Calu3 (cell line): ENCODE results near the gene MAPKAPK3. TPM values are rescaled to one million over a fixed set of nuclear protein-coding genes. Genes with fewer than 3 reads are reported as not detected.

Experiments used
- BruUV-seq: library from RNA; stranded (reverse); fragments of 400-500 nt; replicated peaks from 2 replicates; lab custom pipeline; 2021; lab: Mats Ljungman, UMichigan
- CTCF ChIA-PET: fragments of 300-600 bp; sonication (Branson Sonifier 250); formaldehyde crosslinking; loops from one replicate; lab custom pipeline; 2022; ENCODE audit warnings: antibody characterized with exemption; lab: Charles Lee
- DNase-seq: peaks from one replicate; pipeline ENCODE4 v3.0.0; 2022
- H3K27ac Mint-ChIP-seq: one replicate; pipeline ENCODE4 v1.8.0; 2022; ENCODE audit warnings: mixed read lengths; ENCODE audit not compliant: unreplicated experiment
- H3K27me3 Mint-ChIP-seq: one replicate; pipeline ENCODE4 v1.8.0; 2022; ENCODE audit warnings: mixed read lengths; ENCODE audit not compliant: unreplicated experiment
- H3K36me3 Mint-ChIP-seq: one replicate; pipeline ENCODE4 v1.8.0; 2022; ENCODE audit warnings: mild to moderate bottlenecking, moderate library complexity, mixed read lengths; ENCODE audit not compliant: insufficient read depth, unreplicated experiment
- H3K4me1 Mint-ChIP-seq: one replicate; pipeline ENCODE4 v1.8.0; 2022; ENCODE audit warnings: mild to moderate bottlenecking, low read depth, mixed read lengths; ENCODE audit not compliant: unreplicated experiment
- H3K4me3 Mint-ChIP-seq: one replicate; pipeline ENCODE4 v1.8.0; 2022; ENCODE audit warnings: mild to moderate bottlenecking, low read depth, moderate library complexity, mixed read lengths; ENCODE audit not compliant: unreplicated experiment
- H3K9me3 Mint-ChIP-seq: one replicate; pipeline ENCODE4 v1.8.0; 2022; ENCODE audit warnings: low read depth, mixed read lengths; ENCODE audit not compliant: unreplicated experiment
- intact Hi-C: fragments of 100-400 bp; cut with micrococcal nuclease; formaldehyde crosslinking; loops from one replicate; pipeline ENCODE4 v1.10.0; 2022; ENCODE audit not compliant: unreplicated experiment
- microRNA-seq: library from miRNA; unstranded; fragments of <30 nt; microRNA quantifications from one replicate; pipeline ENCODE4 v1.2.0, GENCODE V29; 2022
- total RNA-seq: library from RNA; stranded (reverse); gene quantifications from 2 replicates; pipeline ENCODE4 v1.2.3, GENCODE V29; 2022
- TF ChIP-seq, protein P1 (sequence below): fragments of 200-600 bp; IDR thresholded peaks from one replicate; pipeline ENCODE4 v1.8.0; 2022; ENCODE audit warnings: antibody characterized with exemption; ENCODE audit not compliant: unreplicated experiment

Gene MAPKAPK3
- total RNA-seq, 1 experiment from 2014 or later, result 40.6 TPM

DNA sequence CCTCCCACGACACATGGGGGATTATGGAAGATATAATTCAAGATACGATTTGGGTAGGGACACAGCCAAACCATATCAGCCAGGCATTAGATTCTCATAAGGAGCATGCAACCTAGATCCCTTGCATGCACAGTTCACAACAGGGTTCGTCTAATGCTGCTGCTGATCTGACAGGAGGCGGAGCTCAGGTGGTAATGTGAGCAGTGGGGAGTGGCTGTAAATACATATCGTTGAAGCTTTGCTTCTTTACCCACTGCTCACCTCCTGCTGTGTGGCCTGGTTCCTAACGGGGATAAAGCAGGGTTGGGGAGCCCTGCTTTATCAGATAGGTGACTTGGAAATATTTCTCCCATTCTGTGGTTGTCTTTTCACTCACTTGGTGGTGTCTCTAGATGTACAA is 72.6 kb downstream of the MAPKAPK3 start:
- CTCF ChIA-PET, result no interaction called here
- no peak overlapping the region for H3K27ac Mint-ChIP-seq

DNA sequence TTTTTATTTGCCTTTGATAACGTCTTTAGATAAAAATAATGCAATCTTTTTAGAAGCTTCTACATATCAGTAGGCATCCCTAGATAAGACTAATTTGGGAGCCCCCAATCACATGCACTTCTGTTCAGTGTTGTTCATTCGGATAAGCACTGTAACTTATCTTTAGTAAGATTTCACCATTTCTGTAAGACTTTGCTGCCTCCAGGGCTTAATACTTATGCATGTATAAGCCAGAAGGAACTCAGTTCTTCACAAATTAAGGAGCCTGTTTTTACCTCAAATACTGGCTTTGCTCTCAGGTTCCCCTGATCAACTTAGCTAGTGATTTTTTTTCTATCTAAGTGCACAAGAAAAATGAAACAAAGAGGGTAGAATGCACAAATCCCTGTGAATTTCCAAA is 78.1 kb downstream of the MAPKAPK3 start:
- TF ChIP-seq, protein P1, sequence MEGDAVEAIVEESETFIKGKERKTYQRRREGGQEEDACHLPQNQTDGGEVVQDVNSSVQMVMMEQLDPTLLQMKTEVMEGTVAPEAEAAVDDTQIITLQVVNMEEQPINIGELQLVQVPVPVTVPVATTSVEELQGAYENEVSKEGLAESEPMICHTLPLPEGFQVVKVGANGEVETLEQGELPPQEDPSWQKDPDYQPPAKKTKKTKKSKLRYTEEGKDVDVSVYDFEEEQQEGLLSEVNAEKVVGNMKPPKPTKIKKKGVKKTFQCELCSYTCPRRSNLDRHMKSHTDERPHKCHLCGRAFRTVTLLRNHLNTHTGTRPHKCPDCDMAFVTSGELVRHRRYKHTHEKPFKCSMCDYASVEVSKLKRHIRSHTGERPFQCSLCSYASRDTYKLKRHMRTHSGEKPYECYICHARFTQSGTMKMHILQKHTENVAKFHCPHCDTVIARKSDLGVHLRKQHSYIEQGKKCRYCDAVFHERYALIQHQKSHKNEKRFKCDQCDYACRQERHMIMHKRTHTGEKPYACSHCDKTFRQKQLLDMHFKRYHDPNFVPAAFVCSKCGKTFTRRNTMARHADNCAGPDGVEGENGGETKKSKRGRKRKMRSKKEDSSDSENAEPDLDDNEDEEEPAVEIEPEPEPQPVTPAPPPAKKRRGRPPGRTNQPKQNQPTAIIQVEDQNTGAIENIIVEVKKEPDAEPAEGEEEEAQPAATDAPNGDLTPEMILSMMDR, result no peak
- Mint-ChIP-seq H3K36me3 (no peaks in the 10 kb centered on the region), H3K27ac (no peak overlapping the region), H3K27me3 (peaks cover 47% of the 10 kb centered on the region), H3K4me1 (no peaks in the 10 kb centered on the region), H3K9me3 (peaks cover 3% of the 10 kb centered on the region), H3K4me3 (no peak overlapping the region)
- intact Hi-C loops, result no loop called here
- CTCF ChIA-PET, result no interaction called here
- DNase-seq, result no peak
- BruUV-seq, result no TSS peak

More for the DNA sequence above, 72.6 kb downstream of the MAPKAPK3 start:
- TF ChIP-seq, protein P1, result no peak
- Mint-ChIP-seq H3K4me1 (no peaks in the 10 kb centered on the region), H3K4me3 (no peak overlapping the region), H3K9me3 (no peaks in the 10 kb centered on the region), H3K27me3 (peaks cover 49% of the 10 kb centered on the region), H3K36me3 (no peaks in the 10 kb centered on the region)
- no peak for DNase-seq
- no TSS peak for BruUV-seq
- intact Hi-C loops, result no loop called here

DNA sequence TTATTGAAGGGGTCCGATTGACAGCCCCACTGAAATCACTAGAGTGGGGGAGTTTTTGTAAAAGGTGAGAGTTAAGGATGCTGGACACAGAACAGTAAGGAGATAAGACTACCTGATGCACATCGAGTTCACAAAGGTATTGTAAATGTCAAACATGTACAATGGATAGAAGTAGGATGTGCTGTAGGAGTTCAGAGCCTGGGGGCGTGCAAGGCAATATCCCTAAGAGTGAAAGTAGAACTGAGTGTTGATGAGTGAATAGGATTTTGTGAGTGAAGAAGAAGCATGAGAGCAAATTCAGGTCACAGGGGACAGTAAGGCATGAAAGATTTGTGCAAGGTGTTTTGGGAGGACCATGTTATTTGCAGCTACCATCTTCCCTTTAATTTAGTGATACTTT is 79.3 kb downstream of the MAPKAPK3 start:
- Mint-ChIP-seq H3K36me3 (no peaks in the 10 kb centered on the region), H3K4me1 (no peaks in the 10 kb centered on the region), H3K27ac (no peak overlapping the region), H3K9me3 (peaks cover 3% of the 10 kb centered on the region), H3K27me3 (peaks cover 55% of the 10 kb centered on the region), H3K4me3 (no peak overlapping the region)
- CTCF ChIA-PET, result no interaction called here
- intact Hi-C loops, result no loop called here
- no peak for DNase-seq
- TF ChIP-seq, protein P1, result no peak
- no TSS peak for BruUV-seq

DNA sequence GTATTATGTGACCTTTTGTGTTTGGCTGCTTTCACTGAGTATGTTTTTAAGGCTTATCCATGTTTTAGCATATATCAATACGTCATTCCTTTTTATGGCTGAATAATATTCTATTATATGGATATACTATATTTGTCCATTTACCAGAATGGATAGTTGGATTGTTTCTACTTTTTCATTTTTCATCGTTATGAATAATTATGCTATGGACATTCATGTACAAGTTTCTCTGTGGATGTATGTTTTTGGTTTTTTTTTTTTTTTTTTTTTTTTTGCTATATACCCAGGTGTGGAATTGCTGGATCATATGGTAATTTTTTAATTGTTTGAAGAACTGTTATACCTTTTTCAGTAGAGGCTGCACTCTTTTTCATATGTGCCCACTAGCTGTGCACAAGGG is 81.3 kb downstream of the MAPKAPK3 start:
- no TSS peak for BruUV-seq
- Mint-ChIP-seq H3K27ac (no peak overlapping the region), H3K4me1 (no peaks in the 10 kb centered on the region), H3K27me3 (peaks cover 56% of the 10 kb centered on the region), H3K36me3 (no peaks in the 10 kb centered on the region), H3K9me3 (peaks cover 3% of the 10 kb centered on the region), H3K4me3 (no peak overlapping the region)
- TF ChIP-seq, protein P1, result no peak
- CTCF ChIA-PET, result no interaction called here
- intact Hi-C loops, result no loop called here
- DNase-seq, result no peak

Small RNA genes within 50 kb of the gene (microRNA-seq; reads per million reads assigned to microRNA genes)
- gene MIR4787, result 9.5 reads per million, percentile 31 among the genes with 10 or more reads in this experiment

Other genes with a start within 250 kb of the MAPKAPK3 start
- gene CACNA2D2, start 113.5 kb upstream of the MAPKAPK3 start, total RNA-seq, result 0.12 TPM in 1 of 2 replicates, not detected in the other
- gene C3orf18, start 49.4 kb upstream of the MAPKAPK3 start, total RNA-seq, result 2.7 and 3.1 TPM in 2 replicates
- 17.6 and 20.0 TPM in 2 replicates for gene HEMK1, start 47.6 kb upstream of the MAPKAPK3 start, total RNA-seq
- gene CISH, start 5.4 kb upstream of the MAPKAPK3 start, total RNA-seq, result 1.4 and 1.6 TPM in 2 replicates
- gene DOCK3, start 57.8 kb downstream of the MAPKAPK3 start, total RNA-seq, result 0.19 and 0.34 TPM in 2 replicates